GM15510 (cell line): ENCODE data around the gene NODAL.

Source experiments
- POLR2A ChIP-seq: IDR thresholded peaks from 3 replicates; pipeline ENCODE4 v1.6.1; 2011; ENCODE audit warnings: borderline replicate concordance; ENCODE audit not compliant: insufficient read length; ENCODE audit errors: extremely low read depth

The NODAL gene

GRCh38 chr10:70396140-70396539 is 45.3 kb downstream of the NODAL start:
- no peak for TF ChIP-seq POLR2A

DNA sequence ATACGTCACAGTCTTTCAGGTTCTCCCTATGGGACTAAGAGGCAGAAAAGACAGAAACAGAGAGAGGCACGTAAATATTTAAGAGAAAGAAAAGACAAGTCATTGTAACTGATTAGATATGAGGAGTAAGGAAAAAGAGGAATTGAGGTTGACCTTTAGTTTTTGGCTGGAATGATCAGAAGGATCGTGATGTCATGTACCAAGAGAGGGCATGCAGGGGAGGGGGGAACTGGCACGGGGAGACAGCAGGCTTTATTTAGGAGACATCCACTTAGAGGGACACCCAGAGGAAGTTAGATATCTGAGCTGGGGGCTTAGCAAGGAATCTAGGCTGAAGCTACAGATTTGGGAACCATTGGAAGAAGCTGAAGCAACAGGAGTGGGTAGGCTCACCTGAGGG is 49.8 kb downstream of the NODAL start:
- no peak for TF ChIP-seq POLR2A
